ENCODE measurements around the gene RCN1. TPM values are rescaled to one million over a fixed set of nuclear protein-coding genes. Genes with fewer than 3 reads are reported as not detected.

The RCN1 gene
- total and polyA plus RNA-seq, 2 experiments from 2014 or later: 107 to 140 TPM

- TF ChIP-seq ZNF462 (CRISPR knock-in tag; IDR thresholded peaks at IDR 0.05) (no peak), ZNF331 (CRISPR knock-in tag; IDR thresholded peaks at IDR 0.05; ENCODE audit: low read depth) (no peak), ETS1 (IDR thresholded peaks at IDR 0.05) (no peak)
These were observed 40.4 kb downstream of the RCN1 start (continued) for GRCh38 chr11:32131321-32131720.

GRCh38 chr11:32136657-32137056 lies 45.8 kb downstream of the RCN1 start:
- Histone ChIP-seq H3K27me3 (ENCODE audit: insufficient read depth) (no peaks in the 10 kb centered on the region), H2AFZ (no peak overlapping the region), H3K4me1 (ENCODE audit: insufficient read depth) (no peaks in the 10 kb centered on the region), H4K20me1 (replicated peaks; ENCODE audit: insufficient read depth) (no peaks in the 10 kb centered on the region), H3K4me3 (no peak overlapping the region), H3K79me2 (replicated peaks; ENCODE audit: insufficient read depth) (no peaks in the 10 kb centered on the region), H3K9me2 (ENCODE audit: insufficient read depth) (peaks cover 10% of the 10 kb centered on the region), H3K4me2 (no peak overlapping the region), H3K27ac (ENCODE audit: low read depth) (no peak overlapping the region), H3K36me3 (ENCODE audit: insufficient read depth) (no peaks in the 10 kb centered on the region), H3F3A (replicated peaks; ENCODE audit: low read depth) (no peaks in the 10 kb centered on the region)
- Mint-ChIP-seq H3K27ac (no peak overlapping the region), H3K4me3 (no peak overlapping the region), H3K36me3 (ENCODE audit: low read depth) (no peaks in the 10 kb centered on the region), H3K27me3 (ENCODE audit: insufficient read depth, low read depth, poor library complexity) (no peaks in the 10 kb centered on the region), H3K9me3 (no peaks in the 10 kb centered on the region; the same call in 2 of the 3 replicates), H3K4me1 (no peaks in the 10 kb centered on the region)
- DNase-seq (ENCODE audit: low spot score): no peak
- ATAC-seq: no peak
- no peak for TF ChIP-seq JUNB (IDR thresholded peaks at IDR 0.05; ENCODE audit: unreplicated experiment)
- no peak for TF ChIP-seq ZNF462 (CRISPR knock-in tag; IDR thresholded peaks at IDR 0.05)
- TF ChIP-seq POLR2AphosphoS5 (IDR thresholded peaks at IDR 0.05; ENCODE audit: low read depth): no peak
- TF ChIP-seq ZNF114 (CRISPR knock-in tag; IDR thresholded peaks at IDR 0.05): no peak
- no peak for TF ChIP-seq ETS1 (IDR thresholded peaks at IDR 0.05)
- no peak for TF ChIP-seq EZH2phosphoT487 (IDR thresholded peaks at IDR 0.05; ENCODE audit: unreplicated experiment)
